Right hindlimb (tissue), 1 donor: ENCODE measurements around the gene GTPBP4.
"Not testable (repeated sequence)": the region's sequence is repeated elsewhere in the genome, so short reads cannot be mapped to it uniquely, and the experiment has no call there.

Experiments used
- DNase-seq: peaks from one replicate; pipeline ENCODE4 v3.0.0-alpha.2; 2018

The GTPBP4 gene

GRCh38 chr10:992871-993270 is 4.6 kb downstream of the GTPBP4 start:
- no peak for DNase-seq

- DNase-seq, result no peak
Measured at GRCh38 chr10:994836-995558, 6.8 kb downstream of the GTPBP4 start.

DNA sequence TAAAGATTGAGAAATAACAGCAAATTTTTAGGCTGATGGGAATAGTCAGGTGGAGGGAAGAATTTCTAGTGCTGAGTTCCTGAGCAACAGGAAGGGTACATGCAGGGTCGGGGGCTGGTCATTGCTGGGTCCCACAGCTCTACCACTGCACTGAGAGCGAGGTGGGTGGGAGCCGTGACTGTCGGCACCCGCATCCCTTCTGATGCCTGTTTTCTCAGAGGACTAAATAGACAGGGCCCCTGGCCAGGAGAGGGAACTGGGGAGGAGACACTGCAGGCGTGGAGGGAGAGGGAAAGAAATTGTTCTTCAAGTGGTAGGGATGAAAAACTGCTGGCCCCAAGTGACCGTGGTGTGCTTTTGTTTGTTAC is 7.3 kb downstream of the GTPBP4 start:
- DNase-seq, result no peak

DNA sequence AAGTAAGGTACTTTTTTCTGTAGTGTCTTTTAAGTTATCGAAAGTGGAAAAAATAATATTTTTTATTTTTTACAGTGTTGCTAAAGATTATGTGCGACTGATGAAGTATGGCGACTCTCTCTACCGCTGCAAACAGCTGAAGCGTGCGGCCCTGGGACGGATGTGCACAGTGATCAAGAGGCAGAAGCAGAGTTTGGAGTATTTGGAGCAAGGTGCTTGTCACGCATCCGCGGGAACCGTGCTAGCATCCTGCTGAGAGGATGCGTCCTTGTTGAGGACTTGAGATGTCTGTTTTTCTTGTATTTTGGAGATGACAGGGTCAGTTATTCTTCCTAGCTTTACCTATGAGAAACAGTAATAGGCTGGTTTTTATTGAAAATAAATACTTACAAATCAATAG is 7.8 kb downstream of the GTPBP4 start:
- DNase-seq, result no peak

- no peak for DNase-seq
Measured at GRCh38 chr10:997266-998022, 9.2 kb downstream of the GTPBP4 start.

- no peak for DNase-seq
Measured at GRCh38 chr10:1002425-1003006, 14.3 kb downstream of the GTPBP4 start.

DNA sequence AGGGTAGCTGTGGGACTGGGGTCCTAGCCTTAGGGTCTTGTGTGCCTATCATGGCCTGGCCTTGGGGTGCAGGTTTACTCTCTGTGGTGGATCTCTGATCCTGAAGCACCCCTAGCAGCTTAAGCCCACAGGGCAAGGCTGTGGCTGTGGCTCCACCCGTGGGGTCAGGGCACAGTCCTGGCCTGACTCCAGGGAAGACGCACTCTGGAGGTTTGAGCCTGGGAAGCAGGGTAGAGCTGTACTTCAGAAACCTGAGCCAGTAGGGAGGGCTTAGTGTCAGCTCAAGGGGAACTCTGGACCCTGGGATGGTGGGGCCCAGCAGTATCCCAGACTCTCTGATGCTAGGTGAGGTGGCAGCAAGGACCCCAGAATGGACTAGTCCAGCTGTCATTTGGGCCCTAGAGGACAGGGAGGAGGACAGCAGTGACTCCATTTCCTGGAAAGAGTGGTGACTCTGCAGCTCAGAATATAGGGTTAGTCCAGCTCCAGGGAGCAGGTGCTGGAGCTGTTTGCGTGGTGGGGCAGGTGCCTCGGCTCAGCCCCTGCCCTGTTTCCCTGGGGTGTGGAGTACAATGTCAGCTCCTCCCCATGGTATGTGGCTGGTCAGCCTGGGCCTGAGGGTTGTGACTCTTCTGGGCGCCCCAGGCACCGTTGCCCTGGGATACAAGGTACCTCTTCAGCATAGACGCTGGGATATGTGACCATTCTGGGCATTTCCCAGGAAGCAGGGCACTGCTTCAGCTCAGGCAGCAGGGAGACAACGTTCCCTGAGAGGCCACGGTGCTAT is 15.8 kb downstream of the GTPBP4 start:
- no peak for DNase-seq

- no peak for DNase-seq
Measured at GRCh38 chr10:1006573-1006972, 18.3 kb downstream of the GTPBP4 start.

DNA sequence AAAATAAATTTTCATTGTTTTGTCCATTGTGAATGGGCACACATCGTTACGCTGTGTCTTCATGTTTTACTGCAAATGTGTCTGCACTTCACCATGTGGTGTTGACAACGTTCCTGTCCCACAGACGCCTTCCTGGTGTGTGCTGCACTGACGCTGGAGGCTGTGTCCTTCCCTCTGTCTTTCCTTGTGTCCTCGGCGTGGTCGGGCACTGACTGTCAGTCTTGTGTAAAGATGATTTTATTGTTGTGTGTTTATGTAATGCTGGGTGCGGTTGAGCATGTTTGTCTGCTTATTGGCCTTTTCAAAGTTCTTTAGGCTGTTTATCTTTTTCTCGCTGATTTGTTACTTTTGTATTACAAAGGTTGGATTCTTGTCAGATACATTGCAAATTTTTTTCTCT is 19.3 kb downstream of the GTPBP4 start:
- DNase-seq, result no peak

- DNase-seq, result no peak
Measured at GRCh38 chr10:1009071-1009494, 20.8 kb downstream of the GTPBP4 start.

- not testable (repeated sequence) for DNase-seq
Measured at GRCh38 chr10:1009947-1010346, 21.7 kb downstream of the GTPBP4 start.

DNA sequence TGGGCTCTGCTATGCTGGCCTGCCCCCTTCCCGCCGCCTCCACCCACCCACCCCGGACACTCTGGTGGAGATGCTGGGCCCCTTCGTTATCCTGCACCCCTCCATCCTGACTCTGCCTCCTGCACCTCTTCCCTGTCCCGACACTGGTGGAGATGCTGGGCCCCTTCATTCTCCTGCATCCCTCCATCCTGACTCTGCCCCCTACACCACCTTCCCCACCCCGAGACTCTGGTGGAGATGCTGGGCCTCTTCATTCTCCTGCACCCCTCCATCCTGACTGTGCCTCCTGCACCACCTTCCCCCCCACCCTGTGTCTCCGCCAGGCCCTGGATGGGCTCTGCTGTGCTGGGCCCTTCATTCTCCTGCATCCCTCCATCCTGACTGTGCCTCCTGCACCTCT is 22.5 kb downstream of the GTPBP4 start:
- DNase-seq, result no peak

DNA sequence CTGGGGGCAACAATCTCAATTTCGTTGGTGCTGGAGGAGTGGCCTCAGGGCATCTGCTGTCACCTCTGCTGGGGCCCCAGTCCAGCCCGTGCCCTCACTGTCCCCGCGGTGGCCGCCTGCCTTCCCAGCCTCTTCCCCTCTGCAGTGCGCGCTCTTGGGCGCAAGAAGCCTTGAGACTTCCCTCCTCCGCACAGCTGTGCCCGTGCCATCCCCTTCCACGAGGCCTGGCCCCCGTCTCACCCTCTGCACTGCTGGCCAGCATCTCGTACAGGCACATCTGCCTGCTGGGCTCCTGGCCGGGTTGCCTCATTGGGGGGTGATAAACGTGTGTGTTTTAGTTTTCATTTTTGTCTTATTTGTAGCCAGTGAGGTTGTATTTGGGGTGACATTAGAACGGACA is 23.5 kb downstream of the GTPBP4 start:
- DNase-seq, result no peak

DNA sequence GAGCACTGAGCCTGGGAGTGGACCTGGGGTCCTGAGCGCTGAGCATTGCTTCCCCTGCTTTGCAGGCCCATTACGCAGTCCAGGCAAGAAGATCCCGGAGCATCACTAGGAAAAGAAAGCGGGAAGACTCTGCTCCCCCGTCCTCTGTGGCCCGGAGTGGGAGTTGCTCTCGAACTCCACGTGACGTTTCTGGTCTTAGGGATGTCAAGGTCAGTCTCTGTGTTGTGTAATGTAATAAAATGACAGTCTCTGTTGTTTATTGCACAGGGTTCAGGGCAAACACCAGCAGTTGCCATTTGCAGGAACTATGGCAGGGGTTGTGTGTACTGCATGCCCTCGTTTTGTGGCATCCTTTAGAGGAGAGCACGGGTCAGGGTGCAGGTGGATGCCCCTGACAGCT is 27.5 kb downstream of the GTPBP4 start:
- no peak for DNase-seq

GRCh38 chr10:1019362-1019761 is 31.1 kb downstream of the GTPBP4 start:
- DNase-seq, result no peak

GRCh38 chr10:1020460-1020859 is 32.2 kb downstream of the GTPBP4 start:
- no peak for DNase-seq

DNA sequence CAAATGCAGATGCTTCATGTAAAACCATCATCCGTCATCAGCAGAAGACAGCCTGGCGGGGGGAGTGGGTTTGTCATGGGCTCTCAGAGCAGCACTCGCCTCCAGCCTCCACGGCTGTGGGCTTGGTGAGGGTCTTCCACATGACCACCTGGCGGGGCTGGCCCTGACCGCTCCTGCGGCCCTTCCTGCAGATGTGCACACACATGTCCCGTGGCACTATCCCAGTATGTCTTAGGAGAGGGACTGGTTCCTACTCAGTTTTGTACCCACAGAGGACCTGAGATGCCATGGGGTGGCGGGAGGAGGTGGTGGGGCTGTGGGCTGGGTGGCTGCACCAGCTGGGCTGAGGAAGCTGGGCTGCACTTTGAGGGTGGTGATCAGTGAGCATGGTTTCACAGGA is 32.7 kb downstream of the GTPBP4 start:
- no peak for DNase-seq

DNA sequence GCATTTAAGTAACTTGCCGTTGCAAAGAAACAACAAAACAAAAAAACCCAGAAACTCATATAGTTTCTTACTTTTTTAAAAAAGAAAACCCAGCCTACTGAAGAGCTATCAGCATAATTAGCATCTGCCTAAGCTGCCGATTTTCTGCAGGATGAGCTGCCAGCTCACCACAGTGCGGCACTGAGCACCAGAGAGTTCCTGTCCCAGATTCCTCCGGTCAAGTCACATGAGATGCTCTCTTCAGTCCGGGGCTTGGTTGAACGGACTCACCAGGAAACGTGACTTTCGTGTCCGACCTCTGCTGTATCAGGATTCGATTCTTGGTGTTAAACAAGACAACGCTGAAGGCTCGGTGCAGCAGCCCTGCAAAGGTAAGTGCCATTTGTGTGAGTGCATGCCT is 34.2 kb downstream of the GTPBP4 start:
- DNase-seq, result no peak

GRCh38 chr10:1024103-1024502 is 35.9 kb downstream of the GTPBP4 start:
- DNase-seq, result no peak

DNA sequence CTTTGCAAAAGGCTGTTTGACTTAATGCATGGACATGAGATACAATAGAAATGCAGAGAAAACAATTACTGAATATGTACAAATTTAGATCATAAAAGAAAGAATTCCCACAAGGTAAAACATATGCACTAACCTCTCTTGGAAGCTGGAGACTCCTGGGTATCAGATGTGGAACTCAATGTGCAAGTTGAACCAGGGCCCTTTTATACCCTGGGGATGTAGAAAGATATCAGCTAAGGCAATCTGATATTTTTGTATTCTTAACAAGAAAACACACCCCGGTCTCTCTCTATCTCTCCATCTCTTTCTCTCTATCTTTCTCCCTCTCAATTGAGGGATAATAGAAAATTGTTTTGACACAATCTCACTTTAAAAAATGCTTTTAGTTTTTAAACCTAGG is 37.4 kb downstream of the GTPBP4 start, which contains the start of gene IDI2:
TSS of gene IDI2 (minus strand) at position 177 of the 400 bp plus-strand sequence. CDS start 1,136 bp downstream, outside the sequence.
- no peak for DNase-seq

DNA sequence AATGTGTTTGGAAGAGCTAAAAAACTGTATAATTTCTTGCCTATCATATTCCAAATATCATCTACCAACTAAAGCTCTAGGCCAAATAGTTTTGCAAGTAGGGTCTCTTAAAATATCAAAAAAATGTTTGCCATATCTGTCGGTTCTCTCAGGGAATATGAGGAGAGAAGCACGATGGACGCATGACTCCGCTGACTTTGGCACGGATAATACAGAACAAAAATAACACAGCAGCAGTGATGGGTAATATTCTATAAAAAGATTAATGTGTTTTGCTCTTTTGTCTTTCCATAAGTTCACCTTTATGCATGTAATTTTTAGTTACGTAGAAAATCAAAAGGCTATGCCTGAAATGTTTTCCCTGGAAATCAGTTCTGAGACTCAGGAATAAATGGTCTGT is 38.3 kb downstream of the GTPBP4 start:
- no peak for DNase-seq

DNA sequence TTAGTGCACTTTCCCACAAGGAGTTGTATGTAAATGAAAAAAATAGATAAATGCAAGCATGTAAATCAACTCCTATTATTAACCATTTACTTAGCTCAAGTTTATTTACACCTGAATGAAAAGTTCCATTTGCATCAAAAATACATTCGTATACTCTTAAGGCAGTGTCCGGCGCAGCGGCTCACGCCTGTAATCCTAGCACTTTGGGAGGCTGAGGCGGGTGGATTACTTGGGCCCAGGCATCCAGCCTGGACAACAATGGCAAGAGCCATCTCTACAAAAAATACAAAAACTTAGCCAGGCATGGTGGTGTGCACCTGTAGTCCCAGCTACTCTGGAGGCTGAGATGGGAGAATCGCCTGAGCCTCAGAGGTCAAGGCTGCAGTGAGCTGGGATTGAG is 41.6 kb downstream of the GTPBP4 start:
- no peak for DNase-seq

GRCh38 chr10:1033601-1034000 is 45.4 kb downstream of the GTPBP4 start:
- DNase-seq, result no peak
